ENCODE data around the gene MARCHF9.

GRCh38 chr12:57712701-57713100, 42.2 kb upstream of the MARCHF9 start:
- no peak for TF ChIP-seq CTCF (IDR thresholded peaks at IDR 0.05)
- no peak for TF ChIP-seq ZFX (IDR thresholded peaks at IDR 0.05; ENCODE audit: borderline replicate concordance)
